Activated T-cell treated with anti-CD3 and anti-CD28 coated beads for 4 hours (primary cell): ENCODE data around the gene LRRC52.

ENCODE experiments used
- DNase-seq: peaks from one replicate; pipeline ENCODE4 v3.0.0-alpha.2; 2020

The LRRC52 gene

GRCh38 chr1:165543532-165544438 lies at the start of gene LRRC52:
TSS of gene LRRC52 (plus strand) at chr1:165544000. CDS start at chr1:165544297, 297 bp downstream.
- no peak for DNase-seq

- no peak for DNase-seq
Observed at GRCh38 chr1:165494949-165495857, 48.6 kb upstream of the LRRC52 start.

GRCh38 chr1:165495858-165496205 lies 48.0 kb upstream of the LRRC52 start:
- DNase-seq, result no peak

- DNase-seq, result no peak
Observed at GRCh38 chr1:165496501-165496900, 47.3 kb upstream of the LRRC52 start.

- no peak for DNase-seq
Observed at GRCh38 chr1:165497069-165498013, 46.5 kb upstream of the LRRC52 start.

GRCh38 chr1:165501330-165501969 lies 42.4 kb upstream of the LRRC52 start:
- no peak for DNase-seq

- DNase-seq, result no peak
Observed at GRCh38 chr1:165501970-165502348, 41.8 kb upstream of the LRRC52 start.

- no peak for DNase-seq
Observed at GRCh38 chr1:165507570-165507969, 36.2 kb upstream of the LRRC52 start.

- no peak for DNase-seq
Observed at GRCh38 chr1:165508291-165508690, 35.5 kb upstream of the LRRC52 start.

- DNase-seq, result no peak
Observed at GRCh38 chr1:165512816-165513215, 31.0 kb upstream of the LRRC52 start.

- no peak for DNase-seq
Observed at GRCh38 chr1:165516469-165516868, 27.3 kb upstream of the LRRC52 start.

- DNase-seq, result no peak
Observed at GRCh38 chr1:165520646-165521045, 23.2 kb upstream of the LRRC52 start.

- no peak for DNase-seq
Observed at GRCh38 chr1:165524639-165525285, 19.0 kb upstream of the LRRC52 start.

- DNase-seq, result no peak
Observed at GRCh38 chr1:165525708-165526107, 18.1 kb upstream of the LRRC52 start.

GRCh38 chr1:165527251-165528007 lies 16.4 kb upstream of the LRRC52 start:
- DNase-seq, result no peak

GRCh38 chr1:165531021-165531420 lies 12.8 kb upstream of the LRRC52 start:
- DNase-seq, result no peak

- DNase-seq, result no peak
Observed at GRCh38 chr1:165532053-165532452, 11.7 kb upstream of the LRRC52 start.

GRCh38 chr1:165533254-165533653 lies 10.5 kb upstream of the LRRC52 start:
- DNase-seq, result no peak

GRCh38 chr1:165536016-165536415 lies 7.8 kb upstream of the LRRC52 start:
- no peak for DNase-seq

- no peak for DNase-seq
Observed at GRCh38 chr1:165537356-165538109, 6.3 kb upstream of the LRRC52 start.
